Panc1 (cell line): Measurements from ENCODE around the gene LARP4B. TPM values are rescaled to one million over a fixed set of nuclear protein-coding genes. Genes with fewer than 3 reads are reported as not detected.

Experiments
- ATAC-seq: fragments of 200-7000 bp; cut with Tn5 transposase; 2 replicates; pipeline ENCODE4 v1.9.1; 2020; ENCODE audit warnings: mild to moderate bottlenecking, moderate library complexity
- BruUV-seq: library from RNA; stranded (reverse); fragments of 400-500 nt; replicated peaks from 2 replicates; lab custom pipeline; 2021; lab: Mats Ljungman, UMichigan
- CTCF ChIA-PET: fragments of 300-600 bp; sonication (Branson Sonifier 250); formaldehyde crosslinking; loops from one replicate; lab custom pipeline; 2022; ENCODE audit warnings: antibody characterized with exemption; lab: Charles Lee
- POLR2A ChIA-PET: fragments of 300-600 bp; sonication (Branson Sonifier 250); formaldehyde crosslinking; loops from one replicate; lab custom pipeline; 2022; ENCODE audit warnings: antibody characterized with exemption; lab: Charles Lee
- DNase-seq: peaks from one replicate; pipeline ENCODE4 v3.0.0-alpha.2; 2010; ENCODE audit warnings: low read depth, low spot score
- H3K27ac ChIP-seq: 2 replicates; pipeline ENCODE4 v1.5.1; 2011; ENCODE audit warnings: mild to moderate bottlenecking, low read length, inconsistent platforms
- H3K27me3 ChIP-seq: fragments of 200-500 bp; sonication (Bioruptor generic); 2 replicates; pipeline ENCODE4 v1.6.0; 2014; ENCODE audit warnings: low read length, inconsistent platforms; ENCODE audit not compliant: control insufficient read depth, insufficient read depth
- H3K36me3 ChIP-seq: fragments of 200-500 bp; sonication (Bioruptor generic); 2 replicates; pipeline ENCODE4 v1.5.1; 2014; ENCODE audit warnings: inconsistent platforms, mild to moderate bottlenecking, low read length, moderate library complexity; ENCODE audit not compliant: control insufficient read depth, insufficient read depth
- H3K4me1 ChIP-seq: 2 replicates; pipeline ENCODE4 v1.5.1; 2011; ENCODE audit warnings: inconsistent platforms, mild to moderate bottlenecking, low read length, moderate library complexity; ENCODE audit not compliant: control insufficient read depth, insufficient read depth
- H3K4me3 ChIP-seq, 2 experiments: 2 replicates each; pipeline ENCODE4 v1.5.1; 2011 to 2012; ENCODE audit warnings: low read depth in 2 of 2, low read length in 2 of 2, mild to moderate bottlenecking in 2 of 2, inconsistent platforms in 1 of 2, moderate library complexity in 1 of 2
- H3K9me3 ChIP-seq: fragments of 200-500 bp; sonication (Bioruptor generic); 2 replicates; pipeline ENCODE4 v1.5.1; 2014; ENCODE audit warnings: low read depth, mild to moderate bottlenecking, inconsistent platforms, low read length, moderate library complexity; ENCODE audit not compliant: control insufficient read depth, insufficient read depth
- POLR2AphosphoS5 ChIP-seq: IDR thresholded peaks from 2 replicates; pipeline ENCODE4 v1.6.1; 2012; ENCODE audit warnings: mild to moderate bottlenecking, low read depth, low read length, moderate library complexity
- SIN3A ChIP-seq: IDR thresholded peaks from 2 replicates; pipeline ENCODE4 v1.6.1; 2012; ENCODE audit warnings: low read depth, mild to moderate bottlenecking, low read length, moderate library complexity, borderline replicate concordance; ENCODE audit not compliant: insufficient read depth
- TCF7L2 ChIP-seq: IDR thresholded peaks from 2 replicates; pipeline ENCODE4 v1.6.1; 2011; ENCODE audit warnings: mild to moderate bottlenecking, low read depth, low read length, inconsistent platforms
- in situ Hi-C: cut with HindIII; loops from 2 replicates; pipeline ENCODE4 v1.10.0; 2016; ENCODE audit warnings: low sequenced_read_pairs, low pct_unique_long_range_greater_than_20kb
- intact Hi-C: fragments of 100-400 bp; cut with micrococcal nuclease; formaldehyde crosslinking; loops from one replicate; pipeline ENCODE4 v1.10.0; 2022; ENCODE audit not compliant: unreplicated experiment
- total RNA-seq: library from RNA; stranded (reverse); gene quantifications from one replicate; pipeline ENCODE4 v1.2.1, GENCODE V29; 2021; ENCODE audit not compliant: unreplicated experiment
- TF ChIP-seq, protein P1 (sequence below), 2 experiments: IDR thresholded peaks; 2 replicates each; pipeline ENCODE4 v1.6.1; 2011 to 2012; ENCODE audit warnings: low read depth in 2 of 2, control low read depth in 1 of 2, low read length in 1 of 2, mild to moderate bottlenecking in 1 of 2, moderate library complexity in 1 of 2; ENCODE audit not compliant: insufficient read depth in 1 of 2
- TF ChIP-seq, protein P2 (sequence below): fragments of 450-650 bp; IDR thresholded peaks from 2 replicates; pipeline ENCODE4 v1.5.1; 2017; ENCODE audit warnings: mild to moderate bottlenecking

Gene LARP4B
- total RNA-seq, 1 experiment from 2014 or later: 87.0 TPM

DNA sequence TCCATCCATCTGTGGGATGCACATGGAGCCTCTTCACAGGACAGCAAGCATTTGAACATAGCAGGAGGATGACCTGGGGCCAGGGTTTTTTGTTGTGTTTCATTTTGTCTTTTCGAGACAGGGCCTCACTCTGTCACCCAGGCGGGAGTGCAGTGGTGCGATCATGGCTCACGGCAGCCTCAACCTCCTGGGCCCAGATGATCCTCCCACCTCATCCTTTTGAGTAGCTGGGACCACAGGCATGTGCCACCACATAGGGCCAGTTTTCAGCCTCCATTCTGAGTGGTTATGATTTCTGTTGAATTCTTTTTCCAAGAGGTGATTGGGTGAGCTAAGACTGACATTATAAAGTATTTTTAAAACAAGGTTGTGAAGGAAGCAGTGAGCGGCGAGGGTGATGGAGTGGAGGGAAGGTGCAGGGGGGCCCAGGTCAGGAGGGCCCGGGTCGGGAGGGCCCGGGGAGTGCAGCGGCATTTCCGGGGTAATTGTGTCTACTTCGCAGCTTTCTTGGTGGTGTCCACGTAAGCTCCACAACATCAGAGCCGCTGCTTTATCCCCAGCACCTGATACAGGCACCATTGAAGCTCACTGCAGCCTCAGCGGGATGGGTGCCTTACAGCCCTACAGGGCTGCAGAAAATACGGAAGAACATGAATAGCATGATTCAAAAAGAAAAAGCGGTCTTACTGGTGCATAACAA lies 12.0 kb upstream of the LARP4B start:
- TF ChIP-seq TCF7L2 (no peak), POLR2AphosphoS5 (no peak), SIN3A (no peak)
- TF ChIP-seq, protein P1, sequence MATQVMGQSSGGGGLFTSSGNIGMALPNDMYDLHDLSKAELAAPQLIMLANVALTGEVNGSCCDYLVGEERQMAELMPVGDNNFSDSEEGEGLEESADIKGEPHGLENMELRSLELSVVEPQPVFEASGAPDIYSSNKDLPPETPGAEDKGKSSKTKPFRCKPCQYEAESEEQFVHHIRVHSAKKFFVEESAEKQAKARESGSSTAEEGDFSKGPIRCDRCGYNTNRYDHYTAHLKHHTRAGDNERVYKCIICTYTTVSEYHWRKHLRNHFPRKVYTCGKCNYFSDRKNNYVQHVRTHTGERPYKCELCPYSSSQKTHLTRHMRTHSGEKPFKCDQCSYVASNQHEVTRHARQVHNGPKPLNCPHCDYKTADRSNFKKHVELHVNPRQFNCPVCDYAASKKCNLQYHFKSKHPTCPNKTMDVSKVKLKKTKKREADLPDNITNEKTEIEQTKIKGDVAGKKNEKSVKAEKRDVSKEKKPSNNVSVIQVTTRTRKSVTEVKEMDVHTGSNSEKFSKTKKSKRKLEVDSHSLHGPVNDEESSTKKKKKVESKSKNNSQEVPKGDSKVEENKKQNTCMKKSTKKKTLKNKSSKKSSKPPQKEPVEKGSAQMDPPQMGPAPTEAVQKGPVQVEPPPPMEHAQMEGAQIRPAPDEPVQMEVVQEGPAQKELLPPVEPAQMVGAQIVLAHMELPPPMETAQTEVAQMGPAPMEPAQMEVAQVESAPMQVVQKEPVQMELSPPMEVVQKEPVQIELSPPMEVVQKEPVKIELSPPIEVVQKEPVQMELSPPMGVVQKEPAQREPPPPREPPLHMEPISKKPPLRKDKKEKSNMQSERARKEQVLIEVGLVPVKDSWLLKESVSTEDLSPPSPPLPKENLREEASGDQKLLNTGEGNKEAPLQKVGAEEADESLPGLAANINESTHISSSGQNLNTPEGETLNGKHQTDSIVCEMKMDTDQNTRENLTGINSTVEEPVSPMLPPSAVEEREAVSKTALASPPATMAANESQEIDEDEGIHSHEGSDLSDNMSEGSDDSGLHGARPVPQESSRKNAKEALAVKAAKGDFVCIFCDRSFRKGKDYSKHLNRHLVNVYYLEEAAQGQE (IDR thresholded peaks at IDR 0.05; ENCODE audit: insufficient read depth in 1 of 2, low read depth in 2 of 2, low read length in 1 of 2): no peak
- TF ChIP-seq, protein P2, sequence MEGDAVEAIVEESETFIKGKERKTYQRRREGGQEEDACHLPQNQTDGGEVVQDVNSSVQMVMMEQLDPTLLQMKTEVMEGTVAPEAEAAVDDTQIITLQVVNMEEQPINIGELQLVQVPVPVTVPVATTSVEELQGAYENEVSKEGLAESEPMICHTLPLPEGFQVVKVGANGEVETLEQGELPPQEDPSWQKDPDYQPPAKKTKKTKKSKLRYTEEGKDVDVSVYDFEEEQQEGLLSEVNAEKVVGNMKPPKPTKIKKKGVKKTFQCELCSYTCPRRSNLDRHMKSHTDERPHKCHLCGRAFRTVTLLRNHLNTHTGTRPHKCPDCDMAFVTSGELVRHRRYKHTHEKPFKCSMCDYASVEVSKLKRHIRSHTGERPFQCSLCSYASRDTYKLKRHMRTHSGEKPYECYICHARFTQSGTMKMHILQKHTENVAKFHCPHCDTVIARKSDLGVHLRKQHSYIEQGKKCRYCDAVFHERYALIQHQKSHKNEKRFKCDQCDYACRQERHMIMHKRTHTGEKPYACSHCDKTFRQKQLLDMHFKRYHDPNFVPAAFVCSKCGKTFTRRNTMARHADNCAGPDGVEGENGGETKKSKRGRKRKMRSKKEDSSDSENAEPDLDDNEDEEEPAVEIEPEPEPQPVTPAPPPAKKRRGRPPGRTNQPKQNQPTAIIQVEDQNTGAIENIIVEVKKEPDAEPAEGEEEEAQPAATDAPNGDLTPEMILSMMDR: no peak
- Histone ChIP-seq H3K9me3 (no peaks in the 10 kb centered on the region), H3K27ac (no peak overlapping the region), H3K27me3 (no peaks in the 10 kb centered on the region), H3K4me3 (no peak overlapping the region), H3K4me1 (no peaks in the 10 kb centered on the region), H3K36me3 (no peaks in the 10 kb centered on the region)
- ChIA-PET CTCF (interaction anchor here (0.6 kb wide), 1 partner anchor 41 kb away, joined by 4 read pairs; no protein-coding TSS in a partner anchor), POLR2A (no interaction called here)
- ATAC-seq (no peak), DNase-seq (no peak)
- intact Hi-C loops (no loop called here), in situ Hi-C loops (no loop called here)
- no TSS peak for BruUV-seq

DNA sequence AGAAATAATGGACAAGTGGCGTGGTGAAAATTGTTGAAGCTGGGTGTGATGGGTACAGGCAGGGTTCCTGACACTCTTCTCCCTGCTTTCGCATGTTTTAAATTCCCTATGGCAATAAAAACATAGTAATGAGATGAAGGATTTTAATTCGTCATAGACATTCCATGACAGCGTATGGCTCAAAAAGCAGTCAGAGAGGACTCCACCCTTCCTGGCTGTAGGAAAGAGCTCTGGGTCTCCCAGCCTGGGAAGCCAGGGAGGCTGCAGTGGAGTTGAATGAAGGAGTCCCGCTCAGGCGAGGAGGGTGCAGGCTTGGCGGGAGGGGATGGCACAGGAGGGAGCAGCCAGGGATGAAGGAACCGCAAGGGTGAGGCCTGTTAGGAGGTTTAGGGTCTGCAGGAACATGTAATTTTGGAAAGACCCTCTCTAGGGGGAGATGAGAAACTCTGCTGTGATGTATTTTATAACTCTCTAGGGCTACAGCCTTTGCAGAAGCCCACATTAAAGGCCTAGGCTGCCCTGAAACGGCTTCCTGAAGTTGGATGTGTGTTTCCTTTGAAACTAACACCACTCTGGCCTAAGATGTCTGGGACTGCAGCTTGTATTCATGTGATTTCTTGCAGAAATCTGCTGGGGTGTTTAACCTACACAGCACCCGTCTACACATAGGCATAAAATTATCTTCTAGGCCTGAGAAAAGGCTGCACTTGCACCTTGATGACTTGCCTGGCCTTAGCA lies 7.6 kb upstream of the LARP4B start:
- TF ChIP-seq POLR2AphosphoS5 (no peak), SIN3A (no peak), TCF7L2 (no peak)
- TF ChIP-seq, protein P1 (IDR thresholded peaks at IDR 0.05; ENCODE audit: insufficient read depth in 1 of 2, low read depth in 2 of 2, low read length in 1 of 2): no peak
- TF ChIP-seq, protein P2: no peak
- Histone ChIP-seq H3K4me1 (no peaks in the 10 kb centered on the region), H3K4me3 (no peak overlapping the region), H3K27ac (no peak overlapping the region), H3K27me3 (no peaks in the 10 kb centered on the region), H3K9me3 (no peaks in the 10 kb centered on the region), H3K36me3 (no peaks in the 10 kb centered on the region)
- intact Hi-C loops (no loop called here), in situ Hi-C loops (no loop called here)
- BruUV-seq: no TSS peak
- DNase-seq: no peak
- no peak for ATAC-seq
- CTCF ChIA-PET: no interaction called here
- POLR2A ChIA-PET: no interaction called here
